Measurements from ENCODE around the gene KAT14. TPM values are rescaled to one million over a fixed set of nuclear protein-coding genes. Genes with fewer than 3 reads are reported as not detected.
"Not testable (repeated sequence)": the region's sequence is repeated elsewhere in the genome, so short reads cannot be mapped to it uniquely, and the experiment has no call there.

Gene KAT14
- total RNA-seq, result 16.0 TPM

DNA sequence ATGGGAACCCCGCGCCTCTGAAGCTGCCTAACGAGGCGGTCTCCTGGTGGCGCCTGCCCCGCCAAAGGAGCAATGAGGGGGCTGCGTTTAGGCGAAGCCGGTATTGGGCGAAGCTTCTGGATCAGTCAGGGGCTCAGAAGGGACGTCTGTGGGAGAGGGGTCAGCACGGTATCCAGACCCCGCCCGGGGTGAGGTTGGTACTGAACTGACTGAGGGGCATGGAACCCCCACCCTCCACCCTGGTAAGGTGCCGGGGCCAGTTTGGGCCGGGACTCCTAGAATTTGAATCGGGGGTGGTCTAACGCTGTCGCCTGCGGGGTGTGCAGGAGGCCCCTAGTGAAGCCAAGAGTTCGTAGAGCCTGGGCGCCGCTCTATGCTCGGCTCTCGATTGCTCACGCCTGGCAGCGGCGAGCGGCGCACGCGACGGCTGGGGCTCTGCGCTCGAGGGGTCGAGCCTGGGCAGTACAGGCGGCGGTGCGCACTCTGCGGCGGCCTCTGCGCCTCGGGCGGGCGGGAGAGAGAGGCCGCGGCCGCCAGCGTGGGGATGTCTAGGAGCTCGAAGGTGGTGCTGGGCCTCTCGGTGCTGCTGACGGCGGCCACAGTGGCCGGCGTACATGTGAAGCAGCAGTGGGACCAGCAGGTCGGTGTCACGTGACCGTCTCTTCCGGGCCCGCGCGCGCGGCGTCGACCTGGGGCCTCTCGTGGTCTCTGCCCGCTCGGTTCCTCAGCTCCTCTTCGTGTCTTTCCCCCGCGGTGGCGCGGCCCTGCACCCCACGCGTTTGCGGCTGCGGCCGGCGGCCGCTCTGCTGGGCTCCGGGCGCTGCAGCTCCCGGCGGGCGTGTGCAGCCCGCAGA lies at the start of gene KAT14, which contains the start of gene PET117:
Gene KAT14 (plus strand): TSS at position 452 of the 854 bp plus-strand sequence. CDS start 4,798 bp downstream, outside the sequence.
Gene PET117 (plus strand): TSS at position 452 of the 854 bp plus-strand sequence. CDS start 93 bp downstream, at position 545.
- peak; percentile 90 for DNase-seq (ENCODE audit: low spot score)

DNA sequence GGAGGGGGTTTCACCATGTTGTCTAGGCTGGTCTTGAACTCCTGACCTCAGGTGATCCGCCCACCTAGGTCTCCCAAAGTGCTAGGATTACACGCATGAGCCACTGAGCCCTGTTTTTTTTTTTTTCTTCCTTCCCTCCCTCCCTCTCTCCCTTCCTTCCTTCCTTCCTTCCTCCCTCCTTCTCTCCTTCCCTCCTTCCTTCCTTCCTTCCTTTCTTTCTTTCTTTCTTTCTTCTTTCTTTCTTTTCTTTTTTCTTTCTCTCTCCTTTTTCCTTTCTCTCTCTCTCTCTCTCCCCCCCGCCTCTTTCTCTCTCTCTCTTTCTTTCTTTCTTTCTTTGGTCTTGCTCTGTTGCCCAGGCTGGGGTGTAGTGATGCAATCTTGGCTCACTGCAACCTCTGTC lies 49.4 kb upstream of the KAT14 start:
- not testable (repeated sequence) for DNase-seq (ENCODE audit: low spot score)

DNA sequence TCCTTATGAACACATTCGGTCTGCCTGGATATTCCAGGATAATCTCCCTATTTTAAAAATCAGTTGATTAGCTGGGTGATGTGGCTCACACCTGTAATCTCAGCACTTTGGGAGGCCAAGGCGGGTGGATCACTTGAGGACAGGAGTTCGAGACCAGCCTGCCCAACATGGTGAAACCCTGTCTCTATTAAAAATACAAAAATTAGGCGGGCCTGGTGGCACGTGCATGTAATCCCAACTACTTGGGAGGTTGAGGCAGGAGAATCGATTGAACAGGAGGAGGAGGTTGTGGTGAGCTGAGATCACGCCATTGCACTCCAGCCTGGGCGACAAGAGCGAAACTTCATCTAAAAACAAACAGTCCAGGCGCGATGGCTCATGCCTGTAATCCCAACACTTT lies 48.8 kb upstream of the KAT14 start:
- DNase-seq (ENCODE audit: low spot score), result not testable (repeated sequence)

DNA sequence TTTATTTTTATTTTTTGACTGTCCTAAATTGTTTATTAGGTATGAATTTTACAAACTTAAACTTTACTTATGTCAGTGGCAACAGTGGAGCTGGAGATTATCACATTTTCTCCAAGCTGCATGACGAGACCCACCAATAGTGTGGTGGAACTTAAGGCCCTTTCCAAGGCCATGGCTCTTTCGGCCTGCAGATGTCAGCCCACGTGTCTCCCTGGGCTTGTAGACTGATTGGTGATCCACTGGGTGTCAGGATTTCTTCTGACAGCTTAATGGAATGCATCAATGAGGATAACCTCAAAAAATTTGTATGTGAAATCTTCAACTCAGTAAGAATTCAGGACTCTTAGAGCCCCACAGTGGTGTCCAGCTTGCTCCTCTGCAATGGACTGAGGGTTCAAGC lies 47.6 kb upstream of the KAT14 start:
- DNase-seq (ENCODE audit: low spot score), result no peak

GRCh38 chr20:18090477-18090876 lies 47.2 kb upstream of the KAT14 start:
- DNase-seq (ENCODE audit: low spot score), result no peak

- no peak for DNase-seq (ENCODE audit: low spot score)
Measured at GRCh38 chr20:18091623-18092022, 46.0 kb upstream of the KAT14 start.

- DNase-seq (ENCODE audit: low spot score), result no peak
Measured at GRCh38 chr20:18092890-18093289, 44.8 kb upstream of the KAT14 start.

DNA sequence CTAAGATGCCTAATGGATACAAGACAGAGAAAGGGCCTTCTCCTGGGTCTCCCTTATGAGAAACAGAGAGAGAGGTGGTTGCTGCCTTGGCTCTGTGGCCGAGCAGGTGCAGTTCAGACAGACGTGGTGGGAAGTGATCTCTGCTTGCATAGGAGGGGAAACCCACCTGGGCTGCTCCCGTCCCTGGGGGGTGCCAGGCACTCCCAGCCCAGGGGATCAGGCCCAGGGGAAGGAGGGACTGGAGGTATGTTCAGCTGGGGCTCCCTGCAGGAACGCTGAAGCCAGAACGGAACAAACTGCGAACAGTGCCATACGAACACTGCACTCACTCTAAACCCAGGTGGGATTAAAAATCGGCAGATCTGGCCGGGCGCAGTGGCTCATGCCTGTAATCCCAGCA lies 44.3 kb upstream of the KAT14 start:
- no peak for DNase-seq (ENCODE audit: low spot score)

- DNase-seq (ENCODE audit: low spot score), result no peak
Measured at GRCh38 chr20:18094191-18094590, 43.5 kb upstream of the KAT14 start.

DNA sequence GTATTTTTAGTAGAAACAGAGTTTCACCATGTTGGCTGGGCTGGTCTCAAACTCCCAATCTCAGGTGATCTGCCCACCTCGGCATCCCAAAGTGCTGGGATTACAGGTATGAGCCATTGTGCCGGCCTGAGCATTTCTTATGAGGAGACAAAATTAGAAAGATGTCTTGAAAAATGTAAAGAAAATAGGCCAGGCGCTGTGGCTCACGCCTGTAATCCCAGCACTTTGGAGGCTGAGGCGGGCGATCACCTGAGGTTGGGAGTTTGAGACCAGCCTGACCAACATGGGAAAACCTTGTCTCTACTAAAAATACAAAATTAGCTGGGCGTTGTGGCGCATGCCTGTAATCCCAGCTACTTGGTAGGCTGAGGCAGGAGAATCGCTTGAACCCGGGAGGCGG lies 37.1 kb upstream of the KAT14 start:
- peak; percentile 5 for DNase-seq (ENCODE audit: low spot score)

DNA sequence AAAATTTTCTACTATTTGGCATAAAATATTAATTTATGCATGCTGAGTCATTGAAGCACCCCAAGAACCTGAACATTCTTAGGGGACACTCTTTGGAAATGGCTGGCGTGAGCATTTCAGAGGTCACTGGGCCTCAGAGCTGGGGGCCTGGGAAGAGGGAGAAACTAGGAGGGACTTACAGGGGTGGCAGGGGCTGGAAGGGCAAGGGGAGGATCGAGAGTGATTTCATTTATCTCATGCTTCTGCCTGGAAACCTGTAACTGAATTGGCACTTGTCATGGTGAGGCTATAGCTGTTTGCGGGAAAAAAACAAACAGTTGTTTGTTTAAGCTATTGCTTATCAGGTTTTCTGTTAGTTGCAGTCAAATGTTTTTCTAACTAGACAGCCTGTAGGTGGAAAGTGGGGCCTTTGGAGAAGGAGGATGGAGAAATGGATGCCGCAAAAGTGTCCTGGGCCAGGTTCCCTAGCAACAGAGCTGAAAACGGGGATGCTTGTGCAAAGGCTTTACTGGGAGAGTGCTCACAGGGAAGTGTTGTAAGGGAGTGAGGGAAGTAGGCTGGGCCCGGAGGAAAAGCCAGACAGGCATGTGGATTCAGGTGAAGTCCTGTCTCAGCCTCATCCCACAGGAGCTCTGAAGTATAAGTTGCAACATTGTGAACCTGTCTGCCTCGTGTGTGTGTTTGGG lies 36.4 kb upstream of the KAT14 start:
- DNase-seq (ENCODE audit: low spot score), result no peak

DNA sequence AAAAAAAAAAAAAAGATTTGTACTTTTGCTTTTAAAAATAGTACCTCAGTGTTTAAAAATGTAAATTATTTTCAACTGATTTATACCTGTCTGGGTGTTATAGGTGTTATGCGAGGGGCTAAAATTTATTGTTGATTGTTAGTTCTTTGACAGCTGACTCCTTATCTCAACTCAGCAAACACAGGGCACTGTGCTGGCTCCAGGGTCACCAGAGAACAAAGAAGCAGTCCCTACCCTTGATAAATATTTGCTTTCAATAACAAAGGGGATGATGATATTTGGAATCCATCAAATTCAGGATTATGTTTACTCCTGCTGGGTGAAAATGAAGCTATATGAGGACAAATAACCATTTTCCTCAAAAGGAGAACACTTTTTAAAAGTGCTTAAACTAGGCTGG lies 34.2 kb upstream of the KAT14 start:
- DNase-seq (ENCODE audit: low spot score), result no peak

DNA sequence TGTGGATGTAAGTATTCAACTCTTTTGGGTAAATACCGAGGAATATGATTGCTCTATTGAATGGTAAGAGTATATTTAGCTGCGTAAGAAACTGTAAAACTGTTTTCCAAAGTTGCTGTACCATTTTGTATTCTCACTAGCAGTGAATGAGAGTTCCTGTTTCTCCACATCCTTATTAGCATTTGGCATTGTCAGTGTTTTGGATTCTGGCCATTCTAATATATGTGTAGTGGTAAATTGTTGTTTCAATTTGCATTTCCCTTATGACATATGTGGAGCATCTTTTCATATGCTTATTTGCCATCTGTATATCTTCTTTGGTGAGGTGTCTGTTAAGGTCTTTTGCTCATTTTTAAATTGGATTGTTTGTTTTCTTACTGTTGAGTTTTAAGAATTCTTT lies 29.3 kb upstream of the KAT14 start:
- DNase-seq (ENCODE audit: low spot score), result no peak

DNA sequence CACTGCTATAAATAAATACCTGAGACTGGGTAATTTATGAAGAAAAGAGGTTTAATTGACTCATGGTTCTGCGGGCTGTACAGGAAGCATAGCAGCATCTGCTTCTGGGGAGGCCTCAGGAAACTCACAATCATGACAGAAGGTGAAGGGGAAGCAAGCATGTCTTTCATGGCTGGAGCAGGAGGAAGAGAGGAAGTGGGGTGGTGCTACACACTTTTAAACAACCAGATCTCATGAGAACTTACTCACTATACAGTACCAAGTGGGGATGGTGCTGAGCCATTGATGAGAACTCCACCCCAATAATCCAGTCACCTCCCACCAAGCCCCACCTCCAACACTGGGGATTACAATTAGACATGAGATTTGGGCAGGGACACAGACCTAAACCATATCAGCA lies 9.1 kb upstream of the KAT14 start:
- not testable (repeated sequence) for DNase-seq (ENCODE audit: low spot score)

DNA sequence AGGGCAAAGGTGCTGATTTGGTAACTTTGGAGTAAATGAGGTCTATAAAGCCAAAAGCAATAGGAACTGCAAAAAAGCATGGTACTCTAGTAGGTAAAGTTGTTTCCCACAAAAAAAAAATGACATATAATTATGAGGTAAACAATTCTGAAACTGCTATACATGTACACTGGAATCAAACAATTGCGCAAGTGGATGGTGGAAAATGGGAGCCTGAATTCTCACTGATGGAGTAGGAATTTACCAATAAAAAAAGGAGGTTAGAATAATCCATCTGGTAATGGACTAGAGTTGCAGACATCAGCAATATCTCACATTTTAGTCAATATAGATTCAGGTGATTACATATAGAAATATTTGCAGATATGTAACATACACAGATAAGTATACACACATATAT lies 5.0 kb upstream of the KAT14 start:
- no peak for DNase-seq (ENCODE audit: low spot score)

GRCh38 chr20:18133962-18134361 lies 3.7 kb upstream of the KAT14 start:
- no peak for DNase-seq (ENCODE audit: low spot score)

DNA sequence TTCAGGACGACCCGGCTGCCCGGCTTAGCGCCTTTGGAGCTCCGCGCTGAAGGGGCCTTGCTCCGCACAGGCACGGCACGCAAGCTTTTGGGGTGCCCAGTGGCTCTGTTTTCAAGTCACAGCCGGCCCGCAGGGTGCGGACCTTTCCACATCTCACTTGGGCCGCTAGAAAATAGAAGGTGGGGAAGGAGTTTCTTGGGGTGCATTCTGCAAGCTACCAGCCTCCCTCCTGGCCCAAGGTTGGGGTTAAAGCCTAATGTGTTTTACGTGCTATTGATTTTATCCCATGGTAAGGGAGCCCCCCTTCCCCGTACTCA lies 561 bp downstream of the KAT14 start:
- no peak for DNase-seq (ENCODE audit: low spot score)

- no peak for DNase-seq (ENCODE audit: low spot score)
Measured at GRCh38 chr20:18138639-18139583, 1.2 kb downstream of the KAT14 start.

DNA sequence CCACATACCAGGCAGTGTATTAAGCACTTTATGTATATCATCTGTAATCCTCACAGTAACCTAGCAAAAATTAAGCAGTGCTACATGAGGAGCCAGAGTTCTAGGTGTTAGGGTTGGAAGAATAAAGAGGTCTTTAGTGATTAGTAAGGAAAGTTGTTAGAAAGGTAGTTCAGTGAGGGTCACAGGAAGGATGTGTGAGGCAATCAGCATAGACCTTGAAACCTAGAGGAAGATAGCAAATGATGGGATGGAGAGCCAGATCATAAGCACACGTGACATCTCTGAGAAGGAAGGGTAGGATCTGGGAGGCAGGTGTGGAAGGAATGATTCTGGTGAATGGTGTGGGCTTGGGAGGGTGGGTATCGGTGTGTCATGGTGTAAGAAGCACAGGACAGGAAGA lies 2.2 kb downstream of the KAT14 start:
- DNase-seq (ENCODE audit: low spot score), result no peak

DNA sequence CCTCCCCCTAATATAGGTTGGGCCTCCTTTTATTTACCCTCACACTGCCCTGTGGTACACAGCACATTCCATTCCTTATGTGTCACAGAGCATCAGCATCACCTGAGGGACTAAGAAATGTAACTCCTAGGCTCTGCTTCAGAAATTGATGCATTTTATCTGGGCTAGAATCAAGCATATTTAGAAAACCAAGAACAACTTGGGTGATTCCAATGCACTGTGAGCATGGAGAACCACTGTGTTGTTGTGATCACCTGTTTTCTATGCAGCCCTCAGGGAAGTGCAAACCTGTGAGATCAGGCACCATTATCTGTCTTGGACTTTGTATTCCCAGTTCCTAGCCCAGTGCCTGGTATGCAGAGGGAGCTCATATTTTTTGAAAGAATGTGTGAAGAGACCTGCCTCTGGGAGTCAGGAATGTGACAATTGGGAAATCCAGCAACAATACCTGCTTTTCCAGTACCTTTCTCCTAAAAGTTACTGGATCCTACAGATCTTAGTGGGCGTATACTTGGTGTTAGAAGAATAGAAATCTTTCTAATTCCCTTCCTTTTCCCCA lies 7.0 kb downstream of the KAT14 start:
- no peak for DNase-seq (ENCODE audit: low spot score)

- DNase-seq (ENCODE audit: low spot score), result no peak
Measured at GRCh38 chr20:18154342-18154741, 16.7 kb downstream of the KAT14 start.

- no peak for DNase-seq (ENCODE audit: low spot score)
Measured at GRCh38 chr20:18156045-18156444, 18.4 kb downstream of the KAT14 start.
